H9 (cell line): ENCODE data around the gene BCL2L15. TPM values are rescaled to one million over a fixed set of nuclear protein-coding genes. Genes with fewer than 3 reads are reported as not detected.

Experiments
- DNase-seq: peaks from one replicate; pipeline ENCODE4 v3.0.0-alpha.2; 2017
- H2AFZ ChIP-seq: one replicate; pipeline ENCODE4 v1.6.1; 2013; ENCODE audit warnings: mild to moderate bottlenecking, low read length, control low read depth, moderate library complexity
- H2AK5ac ChIP-seq: 2 replicates; pipeline ENCODE4 v1.6.1; 2013; ENCODE audit warnings: low read length, control low read depth, mixed read lengths; ENCODE audit not compliant: insufficient read length
- H2BK120ac ChIP-seq: one replicate; pipeline ENCODE4 v1.6.1; 2013; ENCODE audit warnings: low read depth, mild to moderate bottlenecking, low read length, control low read depth, inconsistent platforms; ENCODE audit not compliant: poor library complexity, severe bottlenecking
- H2BK12ac ChIP-seq: 2 replicates; pipeline ENCODE4 v1.6.1; 2013; ENCODE audit warnings: low read length, control low read depth, mixed read lengths, low read depth; ENCODE audit not compliant: insufficient read length
- H2BK15ac ChIP-seq: 2 replicates; pipeline ENCODE4 v1.6.1; 2013; ENCODE audit warnings: low read depth, low read length, control low read depth
- H2BK20ac ChIP-seq: one replicate; pipeline ENCODE4 v1.6.1; 2013; ENCODE audit warnings: low read depth, mild to moderate bottlenecking, low read length, control low read depth, inconsistent platforms; ENCODE audit not compliant: poor library complexity, severe bottlenecking
- H2BK5ac ChIP-seq: 2 replicates; pipeline ENCODE4 v1.6.1; 2013; ENCODE audit warnings: low read length, control low read depth, mixed read lengths; ENCODE audit not compliant: insufficient read length
- H3K14ac ChIP-seq: 2 replicates; pipeline ENCODE4 v1.6.1; 2013; ENCODE audit warnings: low read length, control low read depth; ENCODE audit not compliant: insufficient read depth
- H3K18ac ChIP-seq: 2 replicates; pipeline ENCODE4 v1.6.1; 2013; ENCODE audit warnings: low read depth, mild to moderate bottlenecking, mixed read lengths, low read length, control low read depth; ENCODE audit not compliant: insufficient read length
- H3K23ac ChIP-seq: 2 replicates; pipeline ENCODE4 v1.6.1; 2013; ENCODE audit warnings: low read length, control low read depth, mixed read lengths, low read depth; ENCODE audit not compliant: insufficient read length
- H3K23me2 ChIP-seq: 2 replicates; pipeline ENCODE4 v1.6.1; 2013; ENCODE audit warnings: low read depth, mild to moderate bottlenecking, mixed read lengths, low read length, control low read depth; ENCODE audit not compliant: insufficient read length, poor library complexity, severe bottlenecking
- H3K27ac ChIP-seq: 2 replicates; pipeline ENCODE4 v1.5.1; 2013; ENCODE audit warnings: low read length, control low read depth, mixed read lengths, low read depth; ENCODE audit not compliant: insufficient read length
- H3K27me3 ChIP-seq: 2 replicates; pipeline ENCODE4 v1.6.1; 2013; ENCODE audit warnings: low read length, control low read depth, inconsistent platforms; ENCODE audit not compliant: insufficient read depth
- H3K4ac ChIP-seq: 2 replicates; pipeline ENCODE4 v1.6.1; 2013; ENCODE audit warnings: low read depth, mild to moderate bottlenecking, control low read depth, inconsistent platforms, low read length, moderate library complexity
- H3K4me1 ChIP-seq: 2 replicates; pipeline ENCODE4 v1.6.1; 2013; ENCODE audit warnings: low read length, control low read depth, inconsistent platforms; ENCODE audit not compliant: insufficient read depth
- H3K4me2 ChIP-seq: 2 replicates; pipeline ENCODE4 v1.6.1; 2013; ENCODE audit warnings: low read length, control low read depth, mixed read lengths; ENCODE audit not compliant: insufficient read length, insufficient read depth
- H3K56ac ChIP-seq: 2 replicates; pipeline ENCODE4 v1.6.1; 2013; ENCODE audit warnings: low read depth, mild to moderate bottlenecking, mixed read lengths, low read length, control low read depth; ENCODE audit not compliant: insufficient read length
- H3K79me1 ChIP-seq: 2 replicates; pipeline ENCODE4 v1.6.1; 2013; ENCODE audit warnings: low read depth, mild to moderate bottlenecking, moderate library complexity, low read length, control low read depth, inconsistent platforms; ENCODE audit not compliant: insufficient read depth, poor library complexity, severe bottlenecking
- H3K79me2 ChIP-seq: 2 replicates; pipeline ENCODE4 v1.6.1; 2013; ENCODE audit warnings: low read length, control low read depth, inconsistent platforms; ENCODE audit not compliant: insufficient read depth
- H3K9ac ChIP-seq: 2 replicates; pipeline ENCODE4 v1.6.1; 2013; ENCODE audit warnings: low read length, control low read depth, mixed read lengths; ENCODE audit not compliant: insufficient read length; ENCODE audit errors: extremely low read depth
- H3K9me3 ChIP-seq: one replicate; pipeline ENCODE4 v1.6.1; 2013; ENCODE audit warnings: low read depth, low read length, inconsistent platforms; ENCODE audit not compliant: control insufficient read depth
- H3T11ph ChIP-seq: one replicate; pipeline ENCODE4 v1.6.1; 2013; ENCODE audit warnings: mild to moderate bottlenecking, low read length, control low read depth, inconsistent platforms
- H4K20me1 ChIP-seq: one replicate; pipeline ENCODE4 v1.6.1; 2013; ENCODE audit not compliant: control insufficient read depth, insufficient read length, insufficient read depth
- H4K5ac ChIP-seq: 2 replicates; pipeline ENCODE4 v1.6.1; 2013; ENCODE audit warnings: low read depth, mild to moderate bottlenecking, mixed read lengths, low read length, control low read depth; ENCODE audit not compliant: insufficient read length
- H4K8ac ChIP-seq: replicated peaks from 2 replicates; pipeline ENCODE4 v1.6.1; 2013; ENCODE audit warnings: low read length, control low read depth, mixed read lengths, low read depth; ENCODE audit not compliant: insufficient read length
- H4K91ac ChIP-seq: 2 replicates; pipeline ENCODE4 v1.6.1; 2013; ENCODE audit warnings: low read depth, mild to moderate bottlenecking, moderate library complexity, mixed read lengths, low read length, control low read depth; ENCODE audit not compliant: insufficient read length
- H3K27ac Mint-ChIP-seq, 3 experiments: 2 replicates in 2 of 3; 3 replicates in 1 of 3; pipeline ENCODE4 v1.8.0; 2020 to 2021; ENCODE audit warnings: mixed read lengths in 3 of 3, mild to moderate bottlenecking in 1 of 3, moderate library complexity in 1 of 3
- H3K27me3 Mint-ChIP-seq: 2 replicates; pipeline ENCODE4 v1.8.0; 2021; ENCODE audit warnings: low read depth, mild to moderate bottlenecking, moderate library complexity, mixed read lengths
- H3K36me3 Mint-ChIP-seq, 3 experiments: 2 replicates in 2 of 3; 3 replicates in 1 of 3; pipeline ENCODE4 v1.8.0; 2020 to 2021; ENCODE audit warnings: low read depth in 3 of 3, mixed read lengths in 3 of 3; ENCODE audit not compliant: insufficient read depth in 1 of 3
- H3K4me1 Mint-ChIP-seq, 2 experiments: 2 replicates each; pipeline ENCODE4 v1.8.0; 2020; ENCODE audit warnings: mixed read lengths in 2 of 2
- H3K4me3 Mint-ChIP-seq, 2 experiments: 2 replicates in 1 of 2; 3 replicates in 1 of 2; pipeline ENCODE4 v1.8.0; 2020 to 2021; ENCODE audit warnings: mild to moderate bottlenecking in 2 of 2, mixed read lengths in 2 of 2, moderate library complexity in 1 of 2
- H3K9me3 Mint-ChIP-seq, 2 experiments: 2 replicates in 1 of 2; 3 replicates in 1 of 2; pipeline ENCODE4 v1.8.0; 2020; ENCODE audit warnings: mild to moderate bottlenecking in 2 of 2, mixed read lengths in 2 of 2, moderate library complexity in 1 of 2
- WGBS: extraction: QIAGEN DNeasy Blood & Tissue Kit; methylation state at CpG from one replicate; pipeline ENCODE4 v1.1.7; 2013; ENCODE audit warnings: missing lambda C conversion rate, low lambda C conversion rate, mixed read lengths; ENCODE audit not compliant: insufficient read length; ENCODE audit errors: extremely low coverage; 5-methylcytosine and 5-hydroxymethylcytosine counted together
- total RNA-seq: library from RNA; stranded (reverse); gene quantifications from 2 replicates; pipeline ENCODE4 v1.2.1, GENCODE V29; 2021
- TF ChIP-seq, protein P1 (sequence below): fragments of 200-600 bp; sonication (generic); conservative IDR thresholded peaks from 3 replicates; pipeline ENCODE4 v1.8.0; 2021; ENCODE audit warnings: antibody characterized with exemption, mild to moderate bottlenecking

BCL2L15 gene
- total RNA-seq, 1 experiment from 2014 or later, result 0.22 TPM

DNA sequence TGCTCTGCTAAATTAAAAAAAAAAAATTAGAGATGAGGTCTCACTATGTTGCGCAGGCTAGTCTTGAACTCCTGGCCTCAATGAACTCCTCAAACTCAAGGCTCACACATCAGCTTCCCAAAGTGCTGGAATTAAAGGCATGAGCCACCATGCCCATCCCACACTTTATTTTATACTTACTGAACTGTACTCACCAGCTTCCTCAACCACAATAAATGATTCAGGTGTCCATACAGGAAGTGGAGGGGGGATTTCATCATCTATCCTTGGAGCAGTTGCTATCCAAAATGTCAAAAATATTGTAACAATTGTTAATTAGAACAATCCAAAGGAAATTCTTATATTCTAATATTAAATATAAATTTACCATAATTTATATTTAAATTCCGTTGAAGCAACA, 52.7 kb downstream of the BCL2L15 start:
- Histone ChIP-seq H2AK5ac (no peak overlapping the region), H3K18ac (no peak overlapping the region), H3K56ac (no peak overlapping the region), H3K4ac (no peak overlapping the region), H3K4me2 (no peak overlapping the region), H3K27me3 (no peaks in the 10 kb centered on the region), H4K5ac (no peak overlapping the region), H2BK5ac (no peak overlapping the region), H3K9me3 (no peaks in the 10 kb centered on the region), H2AFZ (no peak overlapping the region), H4K20me1 (no peaks in the 10 kb centered on the region), H3K27ac (no peak overlapping the region), H4K91ac (no peak overlapping the region), H3K23me2 (no peaks in the 10 kb centered on the region), H3K79me1 (no peaks in the 10 kb centered on the region), H3K23ac (no peak overlapping the region), H3K9ac (no peak overlapping the region), H2BK120ac (no peak overlapping the region), H2BK15ac (no peak overlapping the region), H3T11ph (no peak overlapping the region), H4K8ac (no peak overlapping the region), H3K79me2 (no peaks in the 10 kb centered on the region), H3K4me1 (no peaks in the 10 kb centered on the region), H3K14ac (no peak overlapping the region), H2BK20ac (no peak overlapping the region), H2BK12ac (no peak overlapping the region)
- no peak for DNase-seq
- Mint-ChIP-seq H3K36me3 (no peaks in the 10 kb centered on the region), H3K27ac (no peak overlapping the region), H3K4me3 (no peak overlapping the region), H3K27me3 (peaks cover 6% of the 10 kb centered on the region), H3K9me3 (no peaks in the 10 kb centered on the region), H3K4me1 (no peaks in the 10 kb centered on the region)
- no CpG with 5 or more reads among the region's 2 CpGs for WGBS
- TF ChIP-seq, protein P1, sequence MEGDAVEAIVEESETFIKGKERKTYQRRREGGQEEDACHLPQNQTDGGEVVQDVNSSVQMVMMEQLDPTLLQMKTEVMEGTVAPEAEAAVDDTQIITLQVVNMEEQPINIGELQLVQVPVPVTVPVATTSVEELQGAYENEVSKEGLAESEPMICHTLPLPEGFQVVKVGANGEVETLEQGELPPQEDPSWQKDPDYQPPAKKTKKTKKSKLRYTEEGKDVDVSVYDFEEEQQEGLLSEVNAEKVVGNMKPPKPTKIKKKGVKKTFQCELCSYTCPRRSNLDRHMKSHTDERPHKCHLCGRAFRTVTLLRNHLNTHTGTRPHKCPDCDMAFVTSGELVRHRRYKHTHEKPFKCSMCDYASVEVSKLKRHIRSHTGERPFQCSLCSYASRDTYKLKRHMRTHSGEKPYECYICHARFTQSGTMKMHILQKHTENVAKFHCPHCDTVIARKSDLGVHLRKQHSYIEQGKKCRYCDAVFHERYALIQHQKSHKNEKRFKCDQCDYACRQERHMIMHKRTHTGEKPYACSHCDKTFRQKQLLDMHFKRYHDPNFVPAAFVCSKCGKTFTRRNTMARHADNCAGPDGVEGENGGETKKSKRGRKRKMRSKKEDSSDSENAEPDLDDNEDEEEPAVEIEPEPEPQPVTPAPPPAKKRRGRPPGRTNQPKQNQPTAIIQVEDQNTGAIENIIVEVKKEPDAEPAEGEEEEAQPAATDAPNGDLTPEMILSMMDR, result no peak

Other genes starting within 250 kb of the BCL2L15 start
- gene PHTF1, start 128.1 kb downstream of the BCL2L15 start, total RNA-seq, result 28.4 and 32.1 TPM in 2 replicates
- gene RSBN1, start 75.1 kb downstream of the BCL2L15 start, total RNA-seq, result 11.0 and 11.4 TPM in 2 replicates
- not detected in 2 replicates for gene PTPN22, start 15.9 kb downstream of the BCL2L15 start, total RNA-seq
- gene AP4B1, start 17.2 kb upstream of the BCL2L15 start, total RNA-seq, result 19.3 and 19.7 TPM in 2 replicates
- gene DCLRE1B, start 17.7 kb upstream of the BCL2L15 start, total RNA-seq, result 12.0 and 13.4 TPM in 2 replicates
- 65.7 and 68.1 TPM in 2 replicates for gene HIPK1, start 41.7 kb upstream of the BCL2L15 start, total RNA-seq
- gene OLFML3, start 91.9 kb upstream of the BCL2L15 start, total RNA-seq, result 171 and 176 TPM in 2 replicates